IMR-90 (cell line): Measurements from ENCODE around the gene ORC5. TPM values are rescaled to one million over a fixed set of nuclear protein-coding genes. Genes with fewer than 3 reads are reported as not detected.

ENCODE experiments used
- ATAC-seq: fragments of 200-7000 bp; cut with Tn5 transposase; 2 replicates; pipeline ENCODE4 v1.9.1; 2020; ENCODE audit warnings: low read depth, mild to moderate bottlenecking, moderate library complexity
- BruUV-seq: library from RNA; stranded (reverse); fragments of 400-500 nt; replicated peaks from 2 replicates; lab custom pipeline; 2021; lab: Mats Ljungman, UMichigan
- CTCF ChIA-PET: fragments of 300-600 bp; formaldehyde crosslinking; extraction: SDS; loops from one replicate; lab custom pipeline; 2021; ENCODE audit warnings: antibody characterized with exemption; lab: Yijun Ruan, JAX
- POLR2A ChIA-PET: fragments of 300-600 bp; sonication (Branson Sonifier 250); formaldehyde crosslinking; loops from one replicate; lab custom pipeline; 2022; ENCODE audit warnings: antibody characterized with exemption; ENCODE audit not compliant: unreplicated experiment; lab: Charles Lee
- DNase-seq: peaks from one replicate; pipeline ENCODE4 v3.0.0; 2013
- H2AFZ ChIP-seq: replicated peaks from 2 replicates; pipeline ENCODE3; 2013; ENCODE audit warnings: low read length, mild to moderate bottlenecking; ENCODE audit not compliant: poor library complexity
- H2AK5ac ChIP-seq: 2 replicates; pipeline ENCODE4 v1.6.1; 2013; ENCODE audit warnings: low read depth, low read length, inconsistent platforms
- H2AK9ac ChIP-seq: replicated peaks from 2 replicates; pipeline ENCODE3; 2013; ENCODE audit warnings: mild to moderate bottlenecking, low read depth, low read length, moderate library complexity; ENCODE audit not compliant: poor library complexity
- H2BK120ac ChIP-seq: 2 replicates; pipeline ENCODE4 v1.6.1; 2013; ENCODE audit warnings: low read depth, low read length, inconsistent platforms
- H2BK15ac ChIP-seq: 3 replicates; pipeline ENCODE4 v1.6.1; 2013; ENCODE audit warnings: low read depth, low read length, inconsistent platforms
- H2BK20ac ChIP-seq: 2 replicates; pipeline ENCODE4 v1.6.1; 2013; ENCODE audit warnings: low read depth, mild to moderate bottlenecking, inconsistent platforms, low read length, moderate library complexity
- H2BK5ac ChIP-seq: 2 replicates; pipeline ENCODE4 v1.6.1; 2013; ENCODE audit warnings: mild to moderate bottlenecking, low read depth, low read length, inconsistent platforms; ENCODE audit not compliant: poor library complexity, severe bottlenecking
- H3K14ac ChIP-seq: replicated peaks from 2 replicates; pipeline ENCODE4 v1.6.1; 2013; ENCODE audit warnings: low read depth, low read length, inconsistent platforms
- H3K18ac ChIP-seq: 2 replicates; pipeline ENCODE4 v1.6.1; 2013; ENCODE audit warnings: low read depth, low read length, control low read depth
- H3K23ac ChIP-seq: 2 replicates; pipeline ENCODE4 v1.6.1; 2013; ENCODE audit warnings: low read depth, low read length, inconsistent platforms
- H3K27ac ChIP-seq: 2 replicates; pipeline ENCODE4 v1.5.1; 2013; ENCODE audit warnings: mild to moderate bottlenecking, control low read depth, low read length; ENCODE audit not compliant: insufficient read depth
- H3K27me3 ChIP-seq: 2 replicates; pipeline ENCODE4 v1.6.1; 2013; ENCODE audit warnings: low read length; ENCODE audit not compliant: control insufficient read depth, insufficient read depth
- H3K36me3 ChIP-seq: 2 replicates; pipeline ENCODE4 v1.6.1; 2013; ENCODE audit warnings: low read length, mixed read lengths; ENCODE audit not compliant: control insufficient read depth, insufficient read depth
- H3K4ac ChIP-seq: 2 replicates; pipeline ENCODE4 v1.6.1; 2013; ENCODE audit warnings: low read depth, low read length, inconsistent platforms
- H3K4me1 ChIP-seq: 2 replicates; pipeline ENCODE4 v1.6.1; 2013; ENCODE audit warnings: low read length, mixed read lengths; ENCODE audit not compliant: control insufficient read depth, insufficient read depth
- H3K4me2 ChIP-seq: 2 replicates; pipeline ENCODE4 v1.6.1; 2013; ENCODE audit warnings: low read depth, mild to moderate bottlenecking, control low read depth, low read length, moderate library complexity
- H3K4me3 ChIP-seq: 2 replicates; pipeline ENCODE4 v1.5.1; 2013; ENCODE audit warnings: low read depth, mild to moderate bottlenecking, control low read depth, low read length, moderate library complexity; ENCODE audit not compliant: insufficient read depth
- H3K56ac ChIP-seq: 2 replicates; pipeline ENCODE4 v1.6.1; 2013; ENCODE audit warnings: low read length, inconsistent platforms; ENCODE audit not compliant: insufficient read depth; ENCODE audit errors: extremely low read depth
- H3K79me1 ChIP-seq, 2 experiments: 2 replicates each; pipeline ENCODE4 v1.6.1; 2013; ENCODE audit warnings: low read length in 2 of 2, inconsistent platforms in 1 of 2, low read depth in 1 of 2
- H3K9ac ChIP-seq: 2 replicates; pipeline ENCODE4 v1.6.1; 2013; ENCODE audit warnings: low read depth, low read length, control low read depth
- H3K9me1 ChIP-seq: 2 replicates; pipeline ENCODE4 v1.6.1; 2013; ENCODE audit warnings: low read length, inconsistent platforms; ENCODE audit not compliant: insufficient read depth
- H3K9me3 ChIP-seq: 2 replicates; pipeline ENCODE4 v1.6.1; 2013; ENCODE audit warnings: low read length; ENCODE audit not compliant: control insufficient read depth, insufficient read depth
- H4K20me1 ChIP-seq: 2 replicates; pipeline ENCODE4 v1.6.1; 2013; ENCODE audit warnings: low read length, inconsistent platforms; ENCODE audit not compliant: insufficient read depth
- H4K5ac ChIP-seq: 2 replicates; pipeline ENCODE4 v1.6.1; 2013; ENCODE audit warnings: mild to moderate bottlenecking, low read depth, low read length, control low read depth
- H4K8ac ChIP-seq, 2 experiments: 2 replicates each; pipeline ENCODE4 v1.6.1; 2013; ENCODE audit warnings: low read depth in 2 of 2, low read length in 2 of 2, control low read depth in 1 of 2, inconsistent platforms in 1 of 2
- H4K91ac ChIP-seq: 2 replicates; pipeline ENCODE4 v1.6.1; 2013; ENCODE audit warnings: low read depth, low read length, inconsistent platforms; ENCODE audit not compliant: insufficient read depth
- BHLHE40 ChIP-seq: fragments of 150-350 bp; IDR thresholded peaks from 2 replicates; pipeline ENCODE4 v1.6.1; 2016; ENCODE audit warnings: mild to moderate bottlenecking, low read depth, low read length
- CEBPB ChIP-seq: IDR thresholded peaks from 2 replicates; pipeline ENCODE4 v1.6.1; 2012; ENCODE audit warnings: low read depth, low read length, improper control_type of control experiment
- CHD1 ChIP-seq: IDR thresholded peaks from 2 replicates; pipeline ENCODE4 v1.6.1; 2012; ENCODE audit warnings: low read depth, low read length, improper control_type of control experiment
- FOS ChIP-seq: fragments of 150-350 bp; IDR thresholded peaks from 2 replicates; pipeline ENCODE4 v1.6.1; 2016; ENCODE audit warnings: low read depth, low read length
- MAFK ChIP-seq: IDR thresholded peaks from 2 replicates; pipeline ENCODE4 v1.6.1; 2012; ENCODE audit warnings: low read depth, low read length, improper control_type of control experiment
- MAZ ChIP-seq: IDR thresholded peaks from 2 replicates; pipeline ENCODE4 v1.6.1; 2012; ENCODE audit warnings: low read depth, mild to moderate bottlenecking, low read length, improper control_type of control experiment, moderate library complexity, borderline replicate concordance
- MXI1 ChIP-seq: IDR thresholded peaks from 2 replicates; pipeline ENCODE4 v1.6.1; 2012; ENCODE audit warnings: low read depth, mild to moderate bottlenecking, low read length, moderate library complexity, borderline replicate concordance
- NFE2L2 ChIP-seq: fragments of 150-350 bp; IDR thresholded peaks from 2 replicates; pipeline ENCODE4 v1.6.1; 2016; ENCODE audit warnings: low read depth, mild to moderate bottlenecking, low read length
- POLR2A ChIP-seq: IDR thresholded peaks from 2 replicates; pipeline ENCODE4 v1.6.1; 2012; ENCODE audit warnings: mild to moderate bottlenecking, low read depth, low read length
- RAD21 ChIP-seq: IDR thresholded peaks from 2 replicates; pipeline ENCODE4 v1.6.1; 2012; ENCODE audit warnings: low read length, improper control_type of control experiment
- RCOR1 ChIP-seq: IDR thresholded peaks from 2 replicates; pipeline ENCODE4 v1.6.1; 2012; ENCODE audit warnings: mild to moderate bottlenecking, low read length, improper control_type of control experiment; ENCODE audit not compliant: insufficient replicate concordance
- RFX5 ChIP-seq: IDR thresholded peaks from 2 replicates; pipeline ENCODE4 v1.8.0; 2012; ENCODE audit warnings: low read depth, mild to moderate bottlenecking, low read length, moderate library complexity
- SMC3 ChIP-seq: fragments of 150-350 bp; IDR thresholded peaks from 2 replicates; pipeline ENCODE4 v1.6.1; 2016; ENCODE audit warnings: low read depth, mild to moderate bottlenecking, antibody characterized with exemption, low read length, moderate library complexity
- WGBS, 2 experiments: methylation state at CpG; one replicate each; pipeline versions ENCODE4 v1.1.5 to v1.1.7; 2013; ENCODE audit warnings: missing lambda C conversion rate in 2 of 2; ENCODE audit not compliant: insufficient read length in 1 of 2; ENCODE audit errors: extremely low coverage in 2 of 2; 5-methylcytosine and 5-hydroxymethylcytosine counted together
- dilution Hi-C: fragments of 300-500 bp; cut with HindIII; formaldehyde crosslinking; loops from one replicate; pipeline ENCODE4 v1.14.3; 2018; ENCODE audit warnings: low sequenced_read_pairs; ENCODE audit not compliant: unreplicated experiment
- in situ Hi-C: fragments of 300-500 bp; cut with MboI; formaldehyde crosslinking; loops from 3 replicates; pipeline ENCODE4 v1.14.3; 2019; ENCODE audit warnings: low sequenced_read_pairs, inconsistent platforms, mixed read lengths
- intact Hi-C: fragments of 100-400 bp; cut with micrococcal nuclease; formaldehyde crosslinking; loops from 2 replicates; pipeline ENCODE4 v1.10.0; 2022
- polyA plus RNA-seq, 3 experiments: library from polyadenylated mRNA; depleted of rRNA; stranded (reverse); fragments of >200 nt; gene quantifications; 2 replicates each; pipeline ENCODE4 v1.2.3, GENCODE V29; 2012; ENCODE audit warnings: low replicate concordance in 1 of 3
- total RNA-seq: library from RNA; depleted of rRNA; stranded (reverse); fragments of >200 nt; gene quantifications from 2 replicates; pipeline ENCODE4 v1.2.3, GENCODE V29; 2012
- TF ChIP-seq, protein P1 (sequence below): fragments of 150-350 bp; IDR thresholded peaks from 2 replicates; pipeline ENCODE4 v1.6.1; 2016; ENCODE audit warnings: low read depth, mild to moderate bottlenecking, low read length, moderate library complexity, borderline replicate concordance
- TF ChIP-seq, protein P2 (sequence below): fragments of 150-350 bp; IDR thresholded peaks from 2 replicates; pipeline ENCODE4 v1.6.1; 2017; ENCODE audit warnings: mild to moderate bottlenecking, antibody characterized with exemption, low read length, low read depth
- TF ChIP-seq, protein P3 (sequence below): conservative IDR thresholded peaks from 2 replicates; pipeline ENCODE4 v1.5.1; 2012; ENCODE audit warnings: mild to moderate bottlenecking, low read depth, low read length, improper control_type of control experiment

ORC5 gene
- total and polyA plus RNA-seq, 2 of the 4 experiments (the other 2 are of a cell fraction) = 7.9 to 18.8 TPM

DNA sequence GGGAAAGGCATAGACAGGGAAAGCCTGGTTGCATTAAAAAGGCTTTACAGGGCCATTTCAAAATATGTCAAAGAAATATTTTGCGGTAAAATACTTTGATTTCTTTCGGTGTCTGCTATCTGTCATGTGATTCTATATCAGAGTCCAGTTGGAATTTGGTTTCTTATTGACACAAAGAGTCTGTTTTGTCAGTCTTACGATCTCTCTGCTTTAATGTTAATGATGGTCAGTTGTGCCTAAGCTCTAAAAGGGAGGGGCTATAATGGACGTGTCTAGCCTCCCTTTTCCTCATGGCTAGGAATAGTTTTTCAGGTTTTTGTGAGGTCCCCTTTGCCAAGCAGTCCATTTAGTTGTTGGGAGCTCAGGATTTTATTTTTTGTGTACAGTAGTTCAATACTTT, 31.5 kb downstream of the ORC5 start:
- Histone ChIP-seq H3K9me3 (no peaks in the 10 kb centered on the region), H4K20me1 (no peaks in the 10 kb centered on the region), H3K4me3 (no peak overlapping the region), H3K27me3 (no peaks in the 10 kb centered on the region), H3K4me2 (no peak overlapping the region), H2BK15ac (no peak overlapping the region), H4K5ac (no peak overlapping the region), H3K9ac (no peak overlapping the region), H2BK20ac (no peak overlapping the region), H3K9me1 (no peaks in the 10 kb centered on the region; the same call in 1 of the 2 replicates), H2AK5ac (no peak overlapping the region), H3K4me1 (peaks cover 1% of the 10 kb centered on the region; the same call in 1 of the 2 replicates), H3K56ac (no peak overlapping the region), H2AK9ac (no peak overlapping the region), H3K23ac (no peak overlapping the region), H3K14ac (no peak overlapping the region), H4K8ac (no peak overlapping the region), H3K79me1 (no peaks in the 10 kb centered on the region), H2BK5ac (no peak overlapping the region), H4K91ac (no peak overlapping the region), H3K36me3 (peaks cover 7% of the 10 kb centered on the region), H2AFZ (no peak overlapping the region), H3K18ac (no peak overlapping the region), H3K4ac (no peak overlapping the region), H2BK120ac (no peak overlapping the region), H3K27ac (no peak overlapping the region)
- ChIA-PET CTCF (interaction anchor here (1.4 kb wide), 1 partner anchor 11 kb away, joined by 3 read pairs; no protein-coding TSS in a partner anchor), POLR2A (interaction anchor here (0.7 kb wide), 1 partner anchor 9 kb away, joined by 4 read pairs; no protein-coding TSS in a partner anchor)
- in situ Hi-C loops (no loop called here), intact Hi-C loops (no loop called here), dilution Hi-C loops (no loop called here)
- TF ChIP-seq SMC3 (no peak), POLR2A (no peak), RCOR1 (no peak), MAZ (no peak), RAD21 (no peak), MAFK (no peak), MXI1 (no peak), CEBPB (no peak), RFX5 (no peak), NFE2L2 (no peak), BHLHE40 (no peak), CHD1 (no peak), FOS (no peak)
- TF ChIP-seq, protein P1, sequence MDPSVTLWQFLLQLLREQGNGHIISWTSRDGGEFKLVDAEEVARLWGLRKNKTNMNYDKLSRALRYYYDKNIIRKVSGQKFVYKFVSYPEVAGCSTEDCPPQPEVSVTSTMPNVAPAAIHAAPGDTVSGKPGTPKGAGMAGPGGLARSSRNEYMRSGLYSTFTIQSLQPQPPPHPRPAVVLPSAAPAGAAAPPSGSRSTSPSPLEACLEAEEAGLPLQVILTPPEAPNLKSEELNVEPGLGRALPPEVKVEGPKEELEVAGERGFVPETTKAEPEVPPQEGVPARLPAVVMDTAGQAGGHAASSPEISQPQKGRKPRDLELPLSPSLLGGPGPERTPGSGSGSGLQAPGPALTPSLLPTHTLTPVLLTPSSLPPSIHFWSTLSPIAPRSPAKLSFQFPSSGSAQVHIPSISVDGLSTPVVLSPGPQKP = no peak
- TF ChIP-seq, protein P2, sequence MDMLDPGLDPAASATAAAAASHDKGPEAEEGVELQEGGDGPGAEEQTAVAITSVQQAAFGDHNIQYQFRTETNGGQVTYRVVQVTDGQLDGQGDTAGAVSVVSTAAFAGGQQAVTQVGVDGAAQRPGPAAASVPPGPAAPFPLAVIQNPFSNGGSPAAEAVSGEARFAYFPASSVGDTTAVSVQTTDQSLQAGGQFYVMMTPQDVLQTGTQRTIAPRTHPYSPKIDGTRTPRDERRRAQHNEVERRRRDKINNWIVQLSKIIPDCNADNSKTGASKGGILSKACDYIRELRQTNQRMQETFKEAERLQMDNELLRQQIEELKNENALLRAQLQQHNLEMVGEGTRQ = no peak
- TF ChIP-seq, protein P3, sequence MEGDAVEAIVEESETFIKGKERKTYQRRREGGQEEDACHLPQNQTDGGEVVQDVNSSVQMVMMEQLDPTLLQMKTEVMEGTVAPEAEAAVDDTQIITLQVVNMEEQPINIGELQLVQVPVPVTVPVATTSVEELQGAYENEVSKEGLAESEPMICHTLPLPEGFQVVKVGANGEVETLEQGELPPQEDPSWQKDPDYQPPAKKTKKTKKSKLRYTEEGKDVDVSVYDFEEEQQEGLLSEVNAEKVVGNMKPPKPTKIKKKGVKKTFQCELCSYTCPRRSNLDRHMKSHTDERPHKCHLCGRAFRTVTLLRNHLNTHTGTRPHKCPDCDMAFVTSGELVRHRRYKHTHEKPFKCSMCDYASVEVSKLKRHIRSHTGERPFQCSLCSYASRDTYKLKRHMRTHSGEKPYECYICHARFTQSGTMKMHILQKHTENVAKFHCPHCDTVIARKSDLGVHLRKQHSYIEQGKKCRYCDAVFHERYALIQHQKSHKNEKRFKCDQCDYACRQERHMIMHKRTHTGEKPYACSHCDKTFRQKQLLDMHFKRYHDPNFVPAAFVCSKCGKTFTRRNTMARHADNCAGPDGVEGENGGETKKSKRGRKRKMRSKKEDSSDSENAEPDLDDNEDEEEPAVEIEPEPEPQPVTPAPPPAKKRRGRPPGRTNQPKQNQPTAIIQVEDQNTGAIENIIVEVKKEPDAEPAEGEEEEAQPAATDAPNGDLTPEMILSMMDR = no peak
- ATAC-seq (no peak), DNase-seq (no peak)
- no CpG with 5 or more reads among the region's 4 CpGs for WGBS, 2 experiments
- BruUV-seq = no TSS peak
